Suppressor macrophage treated with lipopolysaccharide for 4 hours (primary cell): Measurements from ENCODE around the gene SKIC2.
"Not testable (repeated sequence)": the region's sequence is repeated elsewhere in the genome, so short reads cannot be mapped to it uniquely, and the experiment has no call there.

Experiments used
- DNase-seq: peaks from one replicate; pipeline ENCODE4 v3.0.0-alpha.2; 2020

The SKIC2 gene

GRCh38 chr6:31958741-31959739 lies at the start of gene SKIC2, which contains the start of gene NELFE:
TSS of gene SKIC2 (plus strand) at chr6:31959175. CDS start at chr6:31959193, 18 bp downstream.
TSS of gene NELFE (minus strand) at chr6:31958971. CDS start at chr6:31958446, 525 bp downstream.
- peak; percentile 99 for DNase-seq

- not testable (repeated sequence) for DNase-seq
Measured at GRCh38 chr6:31909298-31909697, 49.7 kb upstream of the SKIC2 start.

- no peak for DNase-seq
Measured at GRCh38 chr6:31911826-31912585, 47.0 kb upstream of the SKIC2 start.

GRCh38 chr6:31915351-31915750 lies 43.6 kb upstream of the SKIC2 start:
- no peak for DNase-seq

- no peak for DNase-seq
Measured at GRCh38 chr6:31915756-31916155, 43.2 kb upstream of the SKIC2 start.

GRCh38 chr6:31918069-31918720 lies 40.8 kb upstream of the SKIC2 start:
- no peak for DNase-seq

GRCh38 chr6:31919624-31920303 lies 39.2 kb upstream of the SKIC2 start:
- no peak for DNase-seq

GRCh38 chr6:31920811-31921210 lies 38.2 kb upstream of the SKIC2 start:
- DNase-seq = peak; percentile 79

GRCh38 chr6:31922942-31923341 lies 36.0 kb upstream of the SKIC2 start:
- DNase-seq = peak; percentile 41

GRCh38 chr6:31927242-31927862 lies 31.6 kb upstream of the SKIC2 start, which contains the start of gene C2:
TSS of gene C2 (plus strand) at chr6:31927717. CDS start at chr6:31927753, 36 bp downstream.
- peak; percentile 45 for DNase-seq

- no peak for DNase-seq
Measured at GRCh38 chr6:31927863-31928671, 30.9 kb upstream of the SKIC2 start.

GRCh38 chr6:31928672-31928939 lies 30.4 kb upstream of the SKIC2 start:
- DNase-seq = no peak

- DNase-seq = no peak
Measured at GRCh38 chr6:31930962-31931361, 28.0 kb upstream of the SKIC2 start.

- not testable (repeated sequence) for DNase-seq
Measured at GRCh38 chr6:31932137-31932536, 26.8 kb upstream of the SKIC2 start.

GRCh38 chr6:31933537-31933936 lies 25.4 kb upstream of the SKIC2 start:
- DNase-seq = no peak

GRCh38 chr6:31935021-31935420 lies 24.0 kb upstream of the SKIC2 start:
- no peak for DNase-seq

- DNase-seq = no peak
Measured at GRCh38 chr6:31935823-31936222, 23.2 kb upstream of the SKIC2 start.

- peak; percentile 41 for DNase-seq
Measured at GRCh38 chr6:31940256-31940664, 18.7 kb upstream of the SKIC2 start.

GRCh38 chr6:31943742-31944141 lies 15.2 kb upstream of the SKIC2 start:
- DNase-seq = no peak

GRCh38 chr6:31945154-31945506 lies 13.8 kb upstream of the SKIC2 start:
- no peak for DNase-seq
